Testis (tissue), 2 donors: ENCODE measurements around the gene NMRK2.

ENCODE experiments used
- POLR2A ChIP-seq: fragments of 450-650 bp; IDR thresholded peaks from one replicate; pipeline ENCODE4 v1.6.1; 2017; ENCODE audit warnings: antibody characterized with exemption, mild to moderate bottlenecking, moderate library complexity
- TF ChIP-seq, protein P1 (sequence below), 3 experiments: fragments of 450-650 bp in 2 of 3; fragments of 200-600 bp in 1 of 3; sonication (generic) in 1 of 3; IDR thresholded peaks; one replicate each; pipeline ENCODE4 v1.5.1; 2016 to 2019; ENCODE audit warnings: antibody characterized with exemption in 3 of 3, mild to moderate bottlenecking in 2 of 3, moderate library complexity in 1 of 3

DNA sequence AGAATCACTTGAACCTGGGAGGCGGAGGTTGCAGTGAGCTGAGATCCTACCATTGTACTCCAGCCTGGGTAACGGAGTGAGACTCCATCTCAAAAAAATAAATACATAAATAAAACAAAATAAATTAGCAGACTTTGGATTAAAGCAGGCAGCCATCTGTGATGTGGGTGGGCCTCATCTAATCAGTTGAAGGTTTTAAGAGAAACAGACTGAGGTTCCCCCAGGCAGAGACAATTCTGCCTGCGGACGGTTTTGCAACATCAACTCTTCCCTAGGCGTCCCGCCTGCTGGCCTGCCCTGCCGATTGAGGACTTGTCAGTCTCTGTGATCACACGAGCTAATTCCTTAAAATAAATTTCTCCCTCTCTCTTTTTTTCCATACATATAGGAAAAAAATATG, 28.6 kb upstream of the NMRK2 start:
- TF ChIP-seq, protein P1, sequence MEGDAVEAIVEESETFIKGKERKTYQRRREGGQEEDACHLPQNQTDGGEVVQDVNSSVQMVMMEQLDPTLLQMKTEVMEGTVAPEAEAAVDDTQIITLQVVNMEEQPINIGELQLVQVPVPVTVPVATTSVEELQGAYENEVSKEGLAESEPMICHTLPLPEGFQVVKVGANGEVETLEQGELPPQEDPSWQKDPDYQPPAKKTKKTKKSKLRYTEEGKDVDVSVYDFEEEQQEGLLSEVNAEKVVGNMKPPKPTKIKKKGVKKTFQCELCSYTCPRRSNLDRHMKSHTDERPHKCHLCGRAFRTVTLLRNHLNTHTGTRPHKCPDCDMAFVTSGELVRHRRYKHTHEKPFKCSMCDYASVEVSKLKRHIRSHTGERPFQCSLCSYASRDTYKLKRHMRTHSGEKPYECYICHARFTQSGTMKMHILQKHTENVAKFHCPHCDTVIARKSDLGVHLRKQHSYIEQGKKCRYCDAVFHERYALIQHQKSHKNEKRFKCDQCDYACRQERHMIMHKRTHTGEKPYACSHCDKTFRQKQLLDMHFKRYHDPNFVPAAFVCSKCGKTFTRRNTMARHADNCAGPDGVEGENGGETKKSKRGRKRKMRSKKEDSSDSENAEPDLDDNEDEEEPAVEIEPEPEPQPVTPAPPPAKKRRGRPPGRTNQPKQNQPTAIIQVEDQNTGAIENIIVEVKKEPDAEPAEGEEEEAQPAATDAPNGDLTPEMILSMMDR (IDR thresholded peaks at IDR 0.05): no peak
- no peak for TF ChIP-seq POLR2A
